KG1 (cell line): ENCODE data around the gene ZNF667.

Source experiments
- DNase-seq: peaks from one replicate; lab custom pipeline; 2025; lab: John Stamatoyannopoulos, UW

ZNF667 gene

DNA sequence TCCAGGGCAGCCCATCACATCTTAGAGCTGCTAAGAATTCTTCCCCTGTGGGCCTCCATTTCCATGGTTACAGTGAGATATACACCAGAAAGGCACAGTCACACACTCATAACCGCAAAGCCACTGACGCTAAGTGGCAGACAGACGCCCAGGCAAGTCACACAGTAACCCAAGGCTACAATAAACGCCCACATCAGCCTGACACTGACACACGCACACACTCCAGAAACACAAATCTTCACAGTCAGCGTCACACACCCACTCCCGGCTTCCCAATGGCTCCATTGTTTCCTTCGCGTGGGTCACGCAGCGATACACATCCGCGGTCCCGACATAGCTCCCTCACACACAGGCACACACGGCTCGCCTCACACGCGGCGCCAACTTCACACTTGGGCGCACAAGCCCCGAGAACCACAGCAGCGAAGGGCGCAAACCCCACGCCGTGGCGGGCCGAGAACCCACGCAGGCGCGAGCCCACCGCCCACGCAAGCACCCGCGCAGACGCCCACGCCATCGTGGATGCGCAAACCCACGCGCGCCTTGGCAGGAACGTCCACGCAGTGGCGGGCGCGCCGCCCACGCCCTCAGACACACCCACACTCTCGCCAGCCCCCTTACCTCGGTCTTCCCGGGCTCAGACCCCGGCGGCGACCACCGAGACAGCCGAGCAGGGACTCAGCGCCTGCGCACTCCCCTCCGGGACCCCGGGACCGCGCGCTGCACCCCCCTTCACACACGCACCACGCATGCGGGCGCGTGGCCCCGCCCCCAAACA is at the start of gene ZNF667:
Gene ZNF667 (minus strand): TSS at position 695 of the 778 bp plus-strand sequence. CDS start 14,975 bp downstream, outside the sequence.
- DNase-seq, result peak; percentile 61

DNA sequence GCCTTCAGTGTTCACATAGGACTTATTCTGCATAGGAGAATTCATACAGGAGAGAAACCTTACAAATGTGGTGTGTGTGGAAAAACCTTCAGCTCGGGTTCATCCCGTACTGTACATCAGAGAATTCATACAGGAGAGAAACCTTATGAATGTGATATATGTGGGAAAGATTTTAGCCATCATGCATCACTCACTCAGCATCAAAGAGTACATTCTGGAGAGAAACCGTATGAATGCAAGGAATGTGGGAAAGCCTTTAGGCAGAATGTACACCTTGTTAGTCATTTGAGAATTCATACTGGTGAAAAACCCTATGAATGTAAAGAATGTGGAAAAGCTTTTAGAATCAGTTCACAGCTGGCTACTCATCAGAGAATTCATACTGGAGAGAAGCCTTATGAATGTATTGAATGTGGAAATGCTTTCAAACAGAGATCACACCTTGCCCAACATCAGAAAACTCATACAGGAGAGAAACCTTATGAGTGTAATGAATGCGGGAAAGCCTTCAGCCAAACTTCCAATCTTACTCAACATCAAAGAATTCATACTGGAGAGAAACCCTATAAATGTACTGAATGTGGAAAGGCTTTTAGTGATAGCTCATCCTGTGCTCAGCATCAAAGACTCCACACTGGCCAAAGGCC is 48.2 kb upstream of the ZNF667 start:
- no peak for DNase-seq

DNA sequence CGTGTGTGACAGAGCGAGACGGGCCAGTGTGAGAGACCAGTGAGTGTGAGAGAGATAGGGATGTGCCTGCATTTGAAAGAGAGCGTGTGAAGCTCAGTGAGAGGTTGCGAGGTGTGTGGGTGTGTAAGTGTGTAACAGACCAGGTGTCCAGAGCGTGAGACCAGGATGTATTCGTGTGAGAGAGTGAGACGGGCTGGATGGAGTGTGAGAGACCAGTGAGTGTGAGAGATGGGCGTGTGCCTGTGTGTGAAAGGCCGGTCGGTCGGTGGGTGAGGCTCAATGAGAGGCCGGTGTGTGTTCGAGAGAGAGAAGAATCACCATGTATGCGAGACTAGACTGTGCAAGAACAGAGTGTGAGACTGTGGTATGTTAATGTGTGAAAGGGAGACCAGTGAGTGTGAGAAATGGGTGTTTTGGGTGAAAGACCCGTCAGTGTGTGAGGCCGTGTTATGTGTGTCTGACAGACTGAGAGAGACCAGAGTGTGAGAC is 31.2 kb upstream of the ZNF667 start:
- peak; percentile 45 for DNase-seq

DNA sequence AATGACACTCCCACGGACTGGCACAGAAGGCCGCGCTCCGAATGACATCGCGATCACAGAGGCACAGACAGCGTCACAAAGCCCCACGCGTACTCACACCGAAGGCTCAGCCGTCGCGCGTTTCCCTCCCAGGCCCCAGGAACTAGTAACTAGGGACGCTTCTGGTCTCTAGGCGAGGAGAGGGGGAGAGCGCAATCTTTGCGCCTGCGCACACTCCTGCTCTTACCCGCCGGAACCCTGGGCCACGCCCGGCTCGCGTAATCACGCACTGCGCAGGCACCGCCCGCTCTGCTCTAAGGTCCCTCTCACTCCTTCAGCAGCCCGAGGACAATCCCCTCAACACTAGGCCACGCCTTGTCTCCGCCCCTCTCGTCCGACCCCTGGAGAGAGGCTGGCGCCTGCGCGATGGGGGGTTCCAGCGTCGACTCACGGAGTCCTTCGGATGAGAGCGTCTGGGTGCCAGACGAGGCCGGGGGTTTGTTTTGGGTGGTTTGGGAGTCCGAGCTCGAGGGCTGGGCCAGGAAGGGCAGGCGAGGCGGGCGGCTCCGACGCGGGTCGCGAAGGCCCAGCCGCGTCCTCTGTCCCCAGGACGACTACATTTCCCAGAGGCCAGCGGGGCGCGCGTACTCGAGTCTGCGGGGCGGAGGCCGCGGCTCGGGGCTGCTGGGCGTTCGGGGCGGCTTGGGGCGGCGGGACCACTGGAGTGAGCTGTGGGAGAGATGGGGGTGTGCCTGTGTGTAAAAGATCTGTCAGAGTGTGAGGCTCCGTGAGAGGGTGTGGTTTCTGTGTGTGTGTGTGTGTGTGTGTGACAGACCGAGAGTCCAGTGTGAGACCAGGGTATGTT is 30.5 kb upstream of the ZNF667 start, which contains the start of gene ZNF471:
Gene ZNF471 (plus strand): TSS at position 410 of the 844 bp plus-strand sequence. CDS start 3,717 bp downstream, outside the sequence.
- DNase-seq, result peak; percentile 98

DNA sequence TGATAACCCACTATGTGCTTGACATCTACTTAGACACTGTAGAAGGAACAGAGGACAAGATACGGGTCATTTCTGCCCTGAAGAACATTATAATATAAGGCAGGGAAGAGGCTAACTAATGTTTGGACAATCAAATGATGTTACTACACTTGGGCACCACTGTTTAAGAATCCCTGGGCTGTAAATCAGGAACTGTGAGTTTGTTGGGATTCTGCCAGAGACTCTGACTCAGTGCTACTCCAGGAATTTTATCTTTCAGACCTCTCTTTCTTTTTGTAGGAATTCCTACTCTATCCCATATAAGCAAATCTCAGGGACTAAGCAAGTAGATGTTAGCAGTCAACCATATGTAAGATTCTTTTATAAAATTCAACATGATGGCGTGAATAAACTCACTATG is 27.4 kb upstream of the ZNF667 start:
- DNase-seq, result no peak

DNA sequence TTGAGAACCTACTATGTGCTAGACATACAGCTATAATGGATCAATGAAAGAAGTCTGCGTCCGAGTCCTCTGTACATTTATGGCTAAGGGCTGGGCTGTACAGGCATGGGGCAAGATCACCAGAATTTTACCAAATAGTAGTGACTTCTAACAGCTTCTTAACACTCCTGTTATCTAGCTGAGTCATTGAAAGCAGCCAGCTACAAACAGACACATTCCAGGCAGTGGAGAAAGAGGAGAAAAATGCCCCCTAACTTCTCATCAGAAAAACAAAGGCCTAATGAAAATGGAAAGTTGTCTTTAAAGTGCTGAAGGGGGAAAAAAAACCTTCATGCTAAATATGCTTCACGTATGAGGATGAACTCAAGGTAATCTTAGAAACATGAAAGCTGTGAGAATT is 14.3 kb upstream of the ZNF667 start:
- no peak for DNase-seq

DNA sequence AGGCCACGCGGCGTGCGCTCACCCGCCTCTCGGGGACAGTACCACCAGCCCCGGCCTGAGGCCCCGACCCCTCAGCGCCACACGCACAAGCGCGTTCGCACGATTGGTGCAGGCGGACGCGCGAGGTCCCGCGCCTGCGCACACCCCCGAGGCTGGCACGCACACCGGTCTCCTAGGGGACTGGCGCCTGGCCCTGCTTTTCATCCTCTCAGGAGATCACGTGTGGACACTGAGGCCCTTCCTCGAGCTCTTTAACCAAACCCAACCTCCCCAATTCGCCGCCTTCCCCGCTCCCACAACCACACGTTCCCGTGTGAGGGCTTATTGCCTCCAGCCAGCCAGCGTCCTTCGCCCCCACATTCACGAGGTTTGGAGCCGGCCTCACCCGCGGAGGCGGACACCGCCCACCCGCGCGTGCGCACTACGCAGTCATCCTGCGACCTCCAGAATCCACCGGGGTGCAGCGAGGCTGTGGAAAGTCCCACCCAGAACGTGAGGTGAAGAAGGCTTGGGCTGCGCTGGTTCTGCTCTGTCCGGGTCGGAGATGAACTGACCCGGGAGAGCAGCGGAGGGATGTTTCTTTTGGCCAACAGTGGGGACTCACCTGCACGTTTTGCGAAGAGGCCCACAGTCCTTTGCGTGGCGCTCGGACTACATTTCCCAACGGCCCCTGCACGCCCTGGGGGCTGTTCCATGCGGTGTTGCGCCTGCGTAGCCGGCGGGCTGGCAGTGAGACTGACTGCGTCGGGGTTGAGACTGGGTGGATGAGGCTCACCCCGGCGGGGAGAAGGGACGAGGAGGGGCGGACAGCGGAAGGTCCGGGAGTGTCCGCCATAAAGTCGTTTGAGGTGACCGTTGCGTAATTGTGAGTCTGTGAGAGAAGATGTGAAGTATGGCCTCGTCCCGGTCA is 539 bp upstream of the ZNF667 start:
- DNase-seq, result peak; percentile 96

DNA sequence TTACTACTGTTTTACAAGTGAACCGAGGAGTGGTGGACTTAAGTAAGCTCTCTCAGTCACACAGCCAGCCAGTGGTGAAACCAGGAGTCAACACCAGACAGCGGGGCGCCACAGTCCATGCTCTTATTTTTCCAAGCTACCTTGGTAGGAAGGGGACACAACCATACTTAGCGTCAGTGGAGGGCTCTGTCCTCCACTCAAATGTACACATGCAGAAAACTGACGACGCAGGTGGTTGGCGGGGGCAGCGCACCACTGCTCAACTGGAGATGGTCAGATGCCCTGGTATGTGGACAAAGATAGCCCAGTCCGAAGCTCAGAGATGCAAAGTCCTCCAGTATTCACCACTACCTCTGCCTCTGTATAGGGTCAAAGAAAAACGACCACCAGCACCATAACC is 1.1 kb downstream of the ZNF667 start:
- DNase-seq, result no peak

DNA sequence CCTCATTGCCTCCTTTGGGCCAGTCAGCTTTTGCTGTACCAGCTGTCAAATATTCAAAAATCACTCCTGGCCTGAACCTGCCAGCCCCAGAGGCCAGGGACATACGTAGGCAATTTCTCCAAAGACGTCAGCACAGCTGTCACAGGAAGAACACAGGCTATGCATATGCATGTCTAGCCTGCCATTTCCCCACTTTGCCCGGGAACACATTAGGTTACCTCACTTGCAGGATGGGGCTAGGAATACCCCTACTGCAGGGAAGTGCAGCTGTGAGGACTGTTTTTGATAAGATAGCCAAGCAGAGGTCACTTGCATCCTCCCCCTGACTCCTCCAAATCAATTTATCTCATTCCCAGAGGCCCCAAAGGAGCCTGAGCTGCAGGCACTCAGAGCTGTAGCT is 2.8 kb downstream of the ZNF667 start:
- DNase-seq, result no peak

DNA sequence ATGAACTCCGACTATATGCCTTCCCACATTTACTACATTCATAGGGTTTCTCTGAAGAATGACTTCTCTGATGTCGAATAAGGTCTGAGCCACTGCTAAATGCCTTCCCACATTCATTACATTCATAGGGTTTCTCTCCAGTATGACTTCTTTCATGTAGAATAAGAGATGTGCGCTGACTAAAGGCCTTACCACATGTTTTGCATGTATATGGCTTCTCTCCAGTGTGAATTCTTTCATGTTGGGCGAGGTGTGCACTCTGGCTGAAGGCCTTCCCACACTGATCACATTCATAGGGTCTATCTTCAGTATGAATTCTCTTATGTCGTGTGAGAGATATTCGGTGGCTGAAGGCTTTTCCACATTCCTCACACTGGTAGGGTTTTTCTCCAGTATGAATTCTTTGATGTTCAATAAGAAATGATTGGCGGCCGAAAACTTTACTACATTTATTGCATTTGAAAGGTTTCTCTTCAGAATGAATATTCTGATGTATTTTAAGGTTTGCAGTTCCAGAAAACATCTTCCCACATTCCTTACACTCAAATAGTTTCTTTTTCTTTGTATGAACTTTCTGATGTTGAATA is 35.8 kb downstream of the ZNF667 start:
- no peak for DNase-seq

DNA sequence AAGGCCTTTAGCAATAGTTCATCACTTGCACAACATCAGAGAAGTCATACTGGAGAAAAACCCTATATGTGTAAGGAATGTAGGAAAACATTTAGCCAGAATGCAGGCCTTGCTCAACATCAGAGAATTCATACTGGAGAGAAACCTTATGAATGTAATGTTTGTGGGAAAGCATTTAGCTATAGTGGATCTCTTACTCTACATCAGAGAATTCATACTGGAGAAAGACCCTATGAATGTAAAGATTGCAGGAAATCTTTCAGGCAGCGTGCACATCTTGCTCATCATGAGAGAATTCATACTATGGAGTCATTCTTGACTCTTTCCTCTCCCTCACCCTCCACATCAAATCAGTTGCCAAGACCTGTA is 53.2 kb downstream of the ZNF667 start:
- DNase-seq, result no peak

DNA sequence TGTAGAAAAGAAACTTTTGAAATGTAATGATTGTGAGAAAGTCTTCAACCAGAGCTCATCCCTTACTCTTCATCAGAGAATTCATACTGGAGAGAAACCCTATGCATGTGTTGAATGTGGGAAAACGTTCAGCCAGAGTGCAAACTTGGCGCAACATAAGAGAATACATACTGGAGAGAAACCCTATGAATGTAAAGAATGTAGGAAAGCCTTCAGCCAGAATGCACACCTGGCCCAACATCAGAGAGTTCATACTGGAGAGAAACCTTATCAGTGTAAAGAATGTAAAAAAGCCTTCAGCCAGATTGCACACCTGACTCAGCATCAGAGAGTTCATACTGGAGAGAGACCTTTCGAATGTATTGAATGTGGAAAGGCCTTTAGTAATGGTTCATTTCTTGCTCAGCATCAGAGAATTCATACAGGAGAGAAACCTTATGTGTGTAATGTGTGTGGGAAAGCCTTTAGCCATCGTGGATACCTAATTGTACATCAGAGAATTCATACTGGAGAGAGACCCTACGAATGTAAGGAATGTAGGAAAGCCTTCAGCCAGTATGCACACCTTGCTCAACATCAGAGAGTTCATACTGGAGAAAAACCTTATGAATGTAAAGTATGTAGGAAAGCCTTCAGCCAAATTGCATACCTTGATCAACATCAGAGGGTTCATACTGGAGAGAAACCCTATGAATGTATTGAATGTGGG is 53.7 kb downstream of the ZNF667 start:
- no peak for DNase-seq

DNA sequence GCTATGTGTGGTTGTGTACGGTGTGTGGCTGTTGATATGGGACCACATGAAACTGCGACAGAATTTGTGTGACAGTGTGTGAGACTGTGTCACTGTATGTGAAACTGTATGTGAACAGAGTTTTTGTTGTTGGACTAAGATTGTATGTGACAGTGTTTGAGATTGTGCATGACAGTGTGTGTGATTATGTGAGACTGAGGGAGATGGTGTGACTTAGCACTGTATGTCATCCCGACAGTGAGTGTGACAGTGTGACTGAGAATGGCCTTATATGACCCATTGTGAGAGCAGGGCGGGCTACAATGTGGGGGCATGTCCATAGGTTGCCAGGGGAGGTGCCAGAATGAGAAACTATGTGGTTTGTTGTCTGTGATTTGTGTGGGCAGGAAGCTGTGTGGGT is 72.1 kb downstream of the ZNF667 start:
- no peak for DNase-seq

DNA sequence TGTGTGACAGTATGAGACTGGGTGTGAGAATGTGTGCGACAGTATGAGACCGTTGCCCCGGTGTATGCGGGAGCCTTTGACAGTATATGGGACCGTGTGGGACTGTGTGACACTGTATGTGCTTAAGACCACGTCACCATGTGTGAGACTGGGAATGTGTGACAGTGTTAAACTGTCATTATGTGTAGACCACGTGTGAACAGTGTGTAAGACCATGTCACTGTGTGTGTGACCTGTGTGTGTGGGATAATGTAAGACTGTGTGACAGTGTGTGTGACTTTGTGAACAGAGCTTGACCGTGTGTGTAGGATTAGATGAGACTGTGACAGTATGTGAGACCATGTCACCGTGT is 72.5 kb downstream of the ZNF667 start:
- no peak for DNase-seq

DNA sequence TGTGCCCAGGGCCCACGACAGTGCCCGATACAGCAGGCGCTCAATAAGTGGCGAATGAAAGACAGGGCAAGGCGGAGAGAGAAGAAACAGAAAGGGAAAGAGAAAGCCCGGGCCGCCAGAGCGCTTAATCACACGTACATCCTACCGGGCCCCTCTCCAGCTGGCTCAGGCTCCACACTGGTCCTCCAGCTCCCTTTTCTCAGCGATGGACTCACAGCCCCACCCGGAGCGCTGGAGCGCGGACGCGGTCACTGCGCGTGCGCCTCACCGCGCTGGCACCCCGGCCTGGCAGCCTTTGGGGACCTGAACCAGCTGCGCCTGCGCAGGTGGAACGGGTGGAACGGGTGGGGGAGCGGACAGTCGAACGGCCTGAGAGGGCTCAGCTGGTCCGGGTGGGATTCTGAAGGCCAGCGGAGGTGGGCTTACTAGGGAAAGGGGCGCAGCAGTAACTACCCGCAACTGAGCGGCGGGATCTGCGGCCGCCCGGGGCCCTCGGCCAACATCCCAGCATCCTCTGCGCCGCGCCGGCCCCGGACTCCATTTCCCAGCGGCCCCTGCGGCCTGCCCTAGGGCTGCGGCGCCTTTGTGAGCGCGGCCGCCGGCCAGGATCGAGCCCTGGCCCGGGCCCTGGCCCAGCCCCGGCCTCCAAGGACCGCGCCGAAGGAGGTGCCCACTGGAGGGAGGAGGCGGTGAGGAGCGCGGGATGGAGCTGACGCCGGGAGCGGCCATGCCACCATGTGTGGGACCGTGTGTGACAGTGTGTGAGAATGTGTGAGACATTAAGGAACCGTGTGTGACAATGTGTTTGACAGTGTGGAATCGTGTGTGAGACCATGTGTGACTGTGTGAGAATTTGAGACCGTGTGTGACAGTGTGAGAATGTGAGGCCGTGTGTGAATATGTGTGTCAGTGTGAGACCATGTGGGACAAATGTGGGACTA is 73.1 kb downstream of the ZNF667 start, which contains the start of gene ZNF583:
Gene ZNF583 (plus strand): TSS at position 569 of the 941 bp plus-strand sequence. CDS start 2,783 bp downstream, outside the sequence.
- DNase-seq, result peak; percentile 93

DNA sequence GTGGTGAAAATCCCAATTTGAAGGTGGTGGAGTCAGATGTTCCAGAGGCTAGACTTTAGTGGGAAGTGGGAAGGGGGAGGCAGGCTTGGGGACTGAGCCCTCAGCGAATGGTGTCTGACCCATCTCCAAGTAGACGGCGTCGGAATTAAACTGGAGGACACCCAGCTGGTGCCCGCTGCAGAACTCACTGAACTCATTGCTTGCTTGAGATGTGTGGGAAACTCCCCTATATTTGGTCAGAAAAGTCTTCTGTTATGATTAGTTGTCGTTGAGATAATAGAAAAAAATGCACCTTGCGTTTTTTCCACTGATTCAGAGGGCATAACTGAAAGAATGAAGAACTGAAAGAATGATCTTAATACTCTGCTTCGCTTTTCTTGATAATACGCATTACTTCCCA is 73.9 kb downstream of the ZNF667 start:
- no peak for DNase-seq

DNA sequence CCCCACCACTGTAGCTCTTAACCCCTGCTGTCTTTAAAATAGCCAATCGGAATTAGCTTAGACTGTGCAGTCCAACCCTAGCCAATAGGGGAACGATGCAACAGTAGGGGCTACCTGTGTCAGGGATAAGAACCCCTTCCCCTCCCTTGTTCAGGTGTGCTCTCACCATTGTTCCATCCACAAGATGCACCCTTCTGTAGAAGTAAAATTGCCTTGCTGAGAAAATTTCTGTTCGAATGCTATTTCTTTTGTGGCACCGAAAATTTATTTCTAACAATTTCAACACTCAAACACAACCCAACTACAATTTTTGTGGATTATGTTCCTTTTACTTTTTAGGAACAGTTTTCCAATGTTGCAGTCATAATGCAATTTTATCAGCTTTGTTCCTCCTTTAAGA is 76.7 kb downstream of the ZNF667 start:
- DNase-seq, result no peak

DNA sequence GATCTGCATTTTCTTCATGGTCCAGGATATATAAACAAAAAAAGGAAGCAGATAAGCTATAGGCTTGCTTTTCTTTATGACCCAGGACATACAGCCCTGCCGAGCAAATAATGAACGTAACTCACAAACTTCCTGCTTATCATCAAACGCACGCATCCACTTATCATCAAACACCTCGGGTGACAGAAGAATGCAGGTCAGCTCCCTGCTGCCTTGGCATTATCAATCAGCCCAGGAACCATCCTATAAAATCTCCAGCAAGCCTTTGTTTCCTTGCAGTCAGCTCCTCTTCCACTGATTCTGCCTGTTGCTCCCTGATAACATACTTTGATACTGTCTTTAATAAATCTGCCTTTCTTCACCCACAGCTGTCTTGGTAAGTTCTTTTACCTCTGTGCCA is 78.3 kb downstream of the ZNF667 start:
- DNase-seq, result no peak
